GM21737 (cell line): ENCODE data around the gene PSAP.

Experiments used
- ATAC-seq: cut with Tn5 transposase; IDR thresholded peaks from one replicate; pipeline ENCODE4 v1.9.1; 2021; ENCODE audit warnings: mild to moderate bottlenecking, moderate library complexity; ENCODE audit not compliant: unreplicated experiment

Gene PSAP

DNA sequence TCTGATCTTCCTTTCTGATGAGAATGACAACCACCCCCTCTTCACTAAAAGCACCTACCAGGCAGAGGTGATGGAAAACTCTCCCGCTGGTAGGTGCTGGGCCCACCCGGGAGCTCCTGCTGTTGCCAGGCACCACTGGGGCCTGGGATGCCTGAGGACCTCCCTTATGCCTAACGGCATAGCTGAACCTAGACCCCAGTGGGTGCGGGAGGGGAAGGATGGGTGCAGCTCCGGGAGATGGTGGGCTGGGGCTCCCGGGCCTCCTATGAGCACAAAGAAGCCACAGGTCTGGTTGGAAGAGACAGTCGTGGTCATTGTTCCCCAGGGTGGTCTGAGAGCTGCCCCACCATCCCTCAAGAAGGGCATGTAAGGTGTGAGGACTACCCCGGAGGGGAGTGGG is 62.1 kb downstream of the PSAP start:
- no peak for ATAC-seq

GRCh38 chr10:71784679-71785272 is 66.3 kb downstream of the PSAP start:
- no peak for ATAC-seq

GRCh38 chr10:71783917-71784678 is 67.0 kb downstream of the PSAP start:
- ATAC-seq, result no peak

- no peak for ATAC-seq
These were observed 68.0 kb downstream of the PSAP start for GRCh38 chr10:71782917-71783490.

DNA sequence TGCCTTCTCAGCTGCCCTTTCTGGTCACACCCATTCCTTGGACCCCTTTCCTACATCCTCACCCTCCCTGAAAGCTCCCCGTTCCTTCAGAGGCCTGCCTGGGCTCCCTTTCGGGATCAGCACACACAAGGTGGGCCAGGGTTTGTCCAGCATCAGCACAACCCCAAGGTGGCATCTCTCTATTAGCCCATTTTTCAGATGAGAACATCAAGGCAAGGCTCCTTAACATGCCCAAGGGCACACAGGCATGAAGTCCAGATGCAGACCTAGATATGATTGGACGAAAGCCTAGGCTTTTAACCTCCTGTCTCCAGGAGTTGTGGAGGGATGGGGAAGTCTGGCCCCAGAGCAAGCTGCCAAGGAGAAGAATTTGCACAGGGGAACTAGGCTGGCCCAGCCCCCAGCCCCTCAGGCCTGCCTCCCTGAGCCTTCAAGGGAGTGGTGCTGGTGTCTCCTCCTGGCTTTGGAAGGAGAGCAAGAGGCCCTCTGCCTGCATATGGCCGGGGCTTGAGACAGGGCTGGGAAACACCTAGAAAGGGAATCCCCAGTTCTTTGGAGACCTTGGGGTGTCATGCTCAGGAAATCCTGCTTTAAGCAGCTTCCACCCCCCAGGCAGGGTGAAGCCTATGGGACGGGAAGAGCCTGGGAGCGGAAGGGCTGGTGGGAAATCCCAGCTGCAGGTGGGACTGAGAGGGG is 68.7 kb downstream of the PSAP start:
- no peak for ATAC-seq

GRCh38 chr10:71780719-71781118 is 70.3 kb downstream of the PSAP start:
- no peak for ATAC-seq

DNA sequence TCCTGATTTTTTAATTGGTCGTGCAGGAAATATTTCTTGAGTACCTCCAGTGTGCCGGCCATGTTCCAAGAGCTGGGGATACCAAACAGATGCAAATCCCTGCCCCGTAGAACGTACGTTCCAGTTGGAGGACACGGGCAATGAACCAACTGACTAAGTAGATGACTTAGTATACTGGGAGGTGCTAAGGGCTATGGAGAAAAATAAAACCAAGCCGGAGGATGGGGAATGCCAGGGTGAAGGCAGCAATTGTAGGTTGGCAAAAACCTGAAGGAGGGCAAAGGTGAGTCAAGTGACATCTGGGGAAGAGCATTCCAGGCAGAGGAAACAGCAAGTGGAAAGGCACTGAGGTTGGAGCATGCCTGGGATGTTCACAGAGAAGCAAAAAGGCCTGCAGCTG is 70.9 kb downstream of the PSAP start:
- no peak for ATAC-seq

DNA sequence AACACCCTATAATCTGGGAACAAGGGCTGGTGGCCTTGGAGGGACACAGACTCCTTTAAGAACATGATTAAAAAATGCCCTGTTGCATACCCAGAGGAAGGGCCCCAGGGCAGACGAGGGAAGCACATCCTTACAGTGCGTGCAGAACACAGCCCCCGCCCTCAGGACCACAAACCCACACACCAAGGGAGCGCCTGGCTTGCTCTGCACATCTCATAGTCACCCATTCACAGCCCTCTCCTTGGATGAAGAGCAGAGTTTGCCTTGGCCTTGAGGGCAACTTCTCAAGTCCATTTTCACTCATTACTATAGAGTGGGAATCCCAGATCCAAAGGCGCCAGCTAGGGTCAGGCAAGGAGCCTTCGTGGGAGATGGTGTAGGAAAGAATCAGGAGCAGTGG is 71.4 kb downstream of the PSAP start:
- no peak for ATAC-seq

- ATAC-seq, result no peak
These were observed 72.8 kb downstream of the PSAP start for GRCh38 chr10:71778071-71778825.

DNA sequence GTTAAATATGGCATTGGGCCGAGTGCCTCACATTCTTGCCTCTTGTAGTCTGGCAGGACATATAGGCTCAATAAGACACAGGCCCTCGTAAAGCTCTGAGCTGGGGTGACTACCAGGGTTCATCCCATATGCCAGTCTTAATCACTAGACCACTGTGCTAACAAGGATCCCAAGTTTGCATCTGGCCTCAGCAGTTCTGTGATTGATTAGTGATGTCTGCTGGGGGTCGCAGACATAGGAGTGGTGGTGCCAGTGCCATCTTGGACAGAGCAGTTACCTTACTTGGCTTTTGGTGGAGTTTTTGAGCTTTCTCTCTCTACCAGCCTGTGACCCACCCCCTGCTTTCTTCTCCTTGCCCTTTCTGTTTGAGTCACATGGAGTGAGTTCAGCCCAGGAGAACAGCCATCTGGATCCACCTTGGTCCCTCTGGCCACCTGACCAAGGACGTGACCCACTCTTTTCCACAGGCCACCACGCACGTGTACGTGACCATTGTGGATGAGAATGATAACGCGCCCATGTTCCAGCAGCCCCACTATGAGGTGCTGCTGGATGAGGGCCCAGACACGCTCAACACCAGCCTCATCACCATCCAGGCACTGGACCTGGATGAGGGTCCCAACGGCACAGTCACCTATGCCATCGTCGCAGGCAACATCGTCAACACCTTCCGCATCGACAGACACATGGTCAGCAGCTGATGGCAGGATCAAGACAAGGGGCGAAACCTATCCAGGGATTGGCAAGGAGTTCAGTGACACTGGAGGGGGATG is 73.7 kb downstream of the PSAP start:
- ATAC-seq, result no peak

GRCh38 chr10:71776481-71776925 is 74.5 kb downstream of the PSAP start:
- ATAC-seq, result no peak

DNA sequence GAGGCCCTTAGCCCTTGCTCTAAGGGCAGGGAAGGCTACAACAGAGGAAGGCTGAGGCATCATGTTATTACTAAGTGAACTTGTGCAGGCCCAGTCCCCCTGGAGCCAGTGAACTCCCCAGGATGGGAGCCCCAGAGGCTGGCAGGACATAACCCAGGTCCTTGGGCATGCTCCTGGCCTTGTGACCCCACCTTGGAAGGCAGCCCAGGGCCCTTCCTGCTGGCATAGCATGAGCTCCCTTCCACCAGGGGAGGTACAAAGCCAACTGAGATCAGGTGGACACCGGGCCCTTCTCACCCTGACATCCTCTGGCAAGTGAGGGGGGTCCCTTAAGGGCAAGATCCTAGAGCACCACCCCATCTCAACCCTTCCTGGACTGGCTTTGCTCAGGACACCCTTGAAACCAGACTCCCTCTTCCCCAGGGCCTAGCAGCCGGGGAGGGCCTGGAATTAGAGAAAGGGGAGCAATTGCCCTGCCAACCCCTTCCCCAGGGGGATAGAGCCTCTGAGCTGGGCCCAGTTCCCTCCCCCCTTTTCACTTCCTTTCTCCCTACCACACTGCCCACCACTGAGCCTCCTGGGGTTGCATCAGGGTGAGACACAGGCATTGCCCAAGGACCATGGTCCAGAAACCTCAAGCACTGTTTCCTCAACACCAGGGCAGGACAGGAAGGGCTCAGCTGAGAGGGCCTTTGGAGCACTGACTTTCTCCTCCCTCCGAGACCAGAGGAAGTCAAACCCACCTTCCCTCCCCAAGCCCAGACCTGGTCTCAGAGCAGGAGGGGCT is 75.9 kb downstream of the PSAP start:
- no peak for ATAC-seq

GRCh38 chr10:71773221-71773971 is 77.7 kb downstream of the PSAP start, which contains the start of gene VSIR:
TSS of gene VSIR (minus strand) at chr10:71773520. CDS start at chr10:71773439, 81 bp downstream.
- peak; percentile 54 for ATAC-seq

- ATAC-seq, result no peak
These were observed 78.2 kb downstream of the PSAP start for GRCh38 chr10:71772832-71773220.

DNA sequence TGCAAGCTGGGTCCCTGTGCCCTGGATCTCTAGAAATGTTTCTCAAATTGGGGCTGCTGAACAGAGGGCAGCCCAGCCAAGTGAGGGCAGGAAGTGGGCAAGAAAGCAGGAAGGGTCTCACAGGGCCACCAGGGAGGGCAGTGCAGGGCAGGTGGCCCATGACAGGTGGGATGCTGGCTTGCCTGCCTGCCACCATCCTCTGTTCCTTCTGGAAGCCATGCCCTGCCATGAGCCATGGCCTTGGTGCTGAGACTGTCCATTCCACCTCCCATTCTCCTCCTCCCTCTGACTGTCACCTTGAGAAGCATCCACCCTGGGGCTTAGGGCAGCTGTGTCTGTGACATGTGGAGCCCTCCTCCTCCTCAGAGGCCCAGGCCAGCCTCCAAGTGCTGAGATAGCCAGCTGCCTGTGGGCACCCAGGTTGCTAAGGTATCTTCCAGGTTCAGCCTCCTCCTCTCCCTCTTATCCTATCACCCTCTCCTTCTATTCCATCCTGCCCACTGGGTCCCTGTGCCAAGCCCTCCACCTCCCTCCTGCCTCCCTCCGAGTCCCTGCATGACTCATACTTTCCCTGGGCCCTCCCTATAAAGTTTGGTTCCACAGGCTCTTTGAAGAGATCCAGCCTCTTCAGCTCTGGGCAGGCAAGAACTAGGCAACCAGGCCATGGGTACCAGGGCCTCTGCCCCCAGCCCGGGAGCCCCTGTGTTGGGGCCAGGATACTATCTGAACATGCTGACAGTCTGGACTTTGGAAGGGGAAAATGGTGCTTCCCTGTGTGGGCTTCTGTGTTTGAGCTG is 79.0 kb downstream of the PSAP start:
- ATAC-seq, result no peak

DNA sequence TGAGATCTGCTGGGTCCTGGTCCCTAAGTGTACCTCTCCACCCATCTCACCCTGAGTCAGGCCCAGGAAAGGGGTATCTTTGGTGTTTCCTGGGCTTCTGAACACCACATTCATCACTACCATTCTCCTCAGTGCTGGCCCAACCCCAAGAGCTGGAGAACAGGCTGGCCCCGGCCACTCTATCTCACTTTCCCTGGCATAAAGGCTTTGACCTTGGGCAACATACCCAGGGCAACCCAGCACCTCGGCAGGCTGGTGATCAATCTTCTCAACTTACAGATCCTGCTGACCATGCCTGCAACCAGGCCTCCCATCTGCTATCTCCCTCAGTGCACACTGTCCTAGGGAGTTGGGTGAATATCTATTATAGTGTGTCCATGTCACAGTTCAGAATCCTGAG is 79.8 kb downstream of the PSAP start:
- ATAC-seq, result no peak

DNA sequence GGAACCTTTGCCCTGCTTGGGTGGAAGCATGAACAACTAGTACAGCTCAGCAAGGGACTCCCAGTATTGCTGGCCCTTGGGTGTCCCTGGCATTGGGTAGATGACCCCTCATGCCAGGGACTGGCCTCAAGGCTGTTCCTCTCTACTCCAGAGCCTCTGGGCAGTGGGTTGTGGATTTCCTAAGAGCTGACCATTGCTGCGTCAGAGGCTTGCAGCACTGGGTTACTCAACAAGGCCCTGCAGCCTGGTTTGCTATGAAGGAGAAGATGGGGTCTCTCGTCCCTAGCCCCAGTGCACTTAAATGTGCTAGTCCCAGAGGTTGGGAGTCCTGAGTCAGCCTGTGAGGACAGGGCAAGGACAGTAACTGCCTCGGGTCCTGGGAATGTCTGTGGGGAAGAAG is 80.3 kb downstream of the PSAP start:
- no peak for ATAC-seq

- ATAC-seq, result no peak
These were observed 80.8 kb downstream of the PSAP start for GRCh38 chr10:71770255-71770654.
